GM19351 (cell line): ENCODE data around the gene CHD9NB.

Experiments
- ATAC-seq: cut with Tn5 transposase; IDR thresholded peaks from one replicate; pipeline ENCODE4 v1.9.1; 2021; ENCODE audit warnings: mild to moderate bottlenecking, moderate library complexity; ENCODE audit not compliant: unreplicated experiment

CHD9NB gene

GRCh38 chr16:53052519-53053501 is at the start of gene CHD9NB:
TSS of gene CHD9NB (minus strand) at chr16:53052897. CDS start at chr16:53044158, 8,739 bp downstream.
- ATAC-seq = peak; percentile 16

- ATAC-seq = no peak
These were observed 48.2 kb upstream of the CHD9NB start for GRCh38 chr16:53100889-53101288.

GRCh38 chr16:53100131-53100748 is 47.5 kb upstream of the CHD9NB start:
- ATAC-seq = no peak

- peak; percentile 56 for ATAC-seq
These were observed 46.8 kb upstream of the CHD9NB start for GRCh38 chr16:53099318-53100130.

- peak; percentile 53 for ATAC-seq
These were observed 46.0 kb upstream of the CHD9NB start for GRCh38 chr16:53098526-53099317.

- ATAC-seq = no peak
These were observed 44.5 kb upstream of the CHD9NB start for GRCh38 chr16:53097190-53097589.

GRCh38 chr16:53094013-53094630 is 41.4 kb upstream of the CHD9NB start:
- ATAC-seq = peak; percentile 49

GRCh38 chr16:53093162-53093744 is 40.6 kb upstream of the CHD9NB start:
- ATAC-seq = no peak

- no peak for ATAC-seq
These were observed 39.6 kb upstream of the CHD9NB start for GRCh38 chr16:53092284-53092683.

GRCh38 chr16:53091466-53092211 is 38.9 kb upstream of the CHD9NB start:
- peak; percentile 62 for ATAC-seq

- peak; percentile 62 for ATAC-seq
These were observed 38.1 kb upstream of the CHD9NB start for GRCh38 chr16:53090591-53091411.

GRCh38 chr16:53090286-53090590 is 37.5 kb upstream of the CHD9NB start:
- ATAC-seq = no peak

GRCh38 chr16:53089434-53090285 is 37.0 kb upstream of the CHD9NB start:
- no peak for ATAC-seq

GRCh38 chr16:53087101-53087500 is 34.4 kb upstream of the CHD9NB start:
- ATAC-seq = no peak

GRCh38 chr16:53085931-53086421 is 33.3 kb upstream of the CHD9NB start:
- ATAC-seq = no peak

GRCh38 chr16:53085369-53085843 is 32.7 kb upstream of the CHD9NB start:
- ATAC-seq = no peak
